IMR-90 (cell line): Measurements from ENCODE around the gene FGF9. TPM values are rescaled to one million over a fixed set of nuclear protein-coding genes. Genes with fewer than 3 reads are reported as not detected.

Source experiments
- ATAC-seq: fragments of 200-7000 bp; cut with Tn5 transposase; 2 replicates; pipeline ENCODE4 v1.9.1; 2020; ENCODE audit warnings: low read depth, mild to moderate bottlenecking, moderate library complexity
- BruUV-seq: library from RNA; stranded (reverse); fragments of 400-500 nt; replicated peaks from 2 replicates; lab custom pipeline; 2021; lab: Mats Ljungman, UMichigan
- CTCF ChIA-PET: fragments of 300-600 bp; formaldehyde crosslinking; extraction: SDS; loops from one replicate; lab custom pipeline; 2021; ENCODE audit warnings: antibody characterized with exemption; lab: Yijun Ruan, JAX
- POLR2A ChIA-PET: fragments of 300-600 bp; sonication (Branson Sonifier 250); formaldehyde crosslinking; loops from one replicate; lab custom pipeline; 2022; ENCODE audit warnings: antibody characterized with exemption; ENCODE audit not compliant: unreplicated experiment; lab: Charles Lee
- DNase-seq: peaks from one replicate; pipeline ENCODE4 v3.0.0; 2013
- H2AFZ ChIP-seq: replicated peaks from 2 replicates; pipeline ENCODE3; 2013; ENCODE audit warnings: low read length, mild to moderate bottlenecking; ENCODE audit not compliant: poor library complexity
- H2AK5ac ChIP-seq: 2 replicates; pipeline ENCODE4 v1.6.1; 2013; ENCODE audit warnings: low read depth, low read length, inconsistent platforms
- H2AK9ac ChIP-seq: replicated peaks from 2 replicates; pipeline ENCODE3; 2013; ENCODE audit warnings: mild to moderate bottlenecking, low read depth, low read length, moderate library complexity; ENCODE audit not compliant: poor library complexity
- H2BK120ac ChIP-seq: 2 replicates; pipeline ENCODE4 v1.6.1; 2013; ENCODE audit warnings: low read depth, low read length, inconsistent platforms
- H2BK15ac ChIP-seq: 3 replicates; pipeline ENCODE4 v1.6.1; 2013; ENCODE audit warnings: low read depth, low read length, inconsistent platforms
- H2BK20ac ChIP-seq: 2 replicates; pipeline ENCODE4 v1.6.1; 2013; ENCODE audit warnings: low read depth, mild to moderate bottlenecking, inconsistent platforms, low read length, moderate library complexity
- H2BK5ac ChIP-seq: 2 replicates; pipeline ENCODE4 v1.6.1; 2013; ENCODE audit warnings: mild to moderate bottlenecking, low read depth, low read length, inconsistent platforms; ENCODE audit not compliant: poor library complexity, severe bottlenecking
- H3K14ac ChIP-seq: replicated peaks from 2 replicates; pipeline ENCODE4 v1.6.1; 2013; ENCODE audit warnings: low read depth, low read length, inconsistent platforms
- H3K18ac ChIP-seq: 2 replicates; pipeline ENCODE4 v1.6.1; 2013; ENCODE audit warnings: low read depth, low read length, control low read depth
- H3K23ac ChIP-seq: 2 replicates; pipeline ENCODE4 v1.6.1; 2013; ENCODE audit warnings: low read depth, low read length, inconsistent platforms
- H3K27ac ChIP-seq: 2 replicates; pipeline ENCODE4 v1.5.1; 2013; ENCODE audit warnings: mild to moderate bottlenecking, control low read depth, low read length; ENCODE audit not compliant: insufficient read depth
- H3K27me3 ChIP-seq: 2 replicates; pipeline ENCODE4 v1.6.1; 2013; ENCODE audit warnings: low read length; ENCODE audit not compliant: control insufficient read depth, insufficient read depth
- H3K36me3 ChIP-seq: 2 replicates; pipeline ENCODE4 v1.6.1; 2013; ENCODE audit warnings: low read length, mixed read lengths; ENCODE audit not compliant: control insufficient read depth, insufficient read depth
- H3K4ac ChIP-seq: 2 replicates; pipeline ENCODE4 v1.6.1; 2013; ENCODE audit warnings: low read depth, low read length, inconsistent platforms
- H3K4me1 ChIP-seq: 2 replicates; pipeline ENCODE4 v1.6.1; 2013; ENCODE audit warnings: low read length, mixed read lengths; ENCODE audit not compliant: control insufficient read depth, insufficient read depth
- H3K4me2 ChIP-seq: 2 replicates; pipeline ENCODE4 v1.6.1; 2013; ENCODE audit warnings: low read depth, mild to moderate bottlenecking, control low read depth, low read length, moderate library complexity
- H3K4me3 ChIP-seq: 2 replicates; pipeline ENCODE4 v1.5.1; 2013; ENCODE audit warnings: low read depth, mild to moderate bottlenecking, control low read depth, low read length, moderate library complexity; ENCODE audit not compliant: insufficient read depth
- H3K56ac ChIP-seq: 2 replicates; pipeline ENCODE4 v1.6.1; 2013; ENCODE audit warnings: low read length, inconsistent platforms; ENCODE audit not compliant: insufficient read depth; ENCODE audit errors: extremely low read depth
- H3K79me1 ChIP-seq, 2 experiments: 2 replicates each; pipeline ENCODE4 v1.6.1; 2013; ENCODE audit warnings: low read length in 2 of 2, inconsistent platforms in 1 of 2, low read depth in 1 of 2
- H3K9ac ChIP-seq: 2 replicates; pipeline ENCODE4 v1.6.1; 2013; ENCODE audit warnings: low read depth, low read length, control low read depth
- H3K9me1 ChIP-seq: 2 replicates; pipeline ENCODE4 v1.6.1; 2013; ENCODE audit warnings: low read length, inconsistent platforms; ENCODE audit not compliant: insufficient read depth
- H3K9me3 ChIP-seq: 2 replicates; pipeline ENCODE4 v1.6.1; 2013; ENCODE audit warnings: low read length; ENCODE audit not compliant: control insufficient read depth, insufficient read depth
- H4K20me1 ChIP-seq: 2 replicates; pipeline ENCODE4 v1.6.1; 2013; ENCODE audit warnings: low read length, inconsistent platforms; ENCODE audit not compliant: insufficient read depth
- H4K5ac ChIP-seq: 2 replicates; pipeline ENCODE4 v1.6.1; 2013; ENCODE audit warnings: mild to moderate bottlenecking, low read depth, low read length, control low read depth
- H4K8ac ChIP-seq, 2 experiments: 2 replicates each; pipeline ENCODE4 v1.6.1; 2013; ENCODE audit warnings: low read depth in 2 of 2, low read length in 2 of 2, control low read depth in 1 of 2, inconsistent platforms in 1 of 2
- H4K91ac ChIP-seq: 2 replicates; pipeline ENCODE4 v1.6.1; 2013; ENCODE audit warnings: low read depth, low read length, inconsistent platforms; ENCODE audit not compliant: insufficient read depth
- CEBPB ChIP-seq: IDR thresholded peaks from 2 replicates; pipeline ENCODE4 v1.6.1; 2012; ENCODE audit warnings: low read depth, low read length, improper control_type of control experiment
- CHD1 ChIP-seq: IDR thresholded peaks from 2 replicates; pipeline ENCODE4 v1.6.1; 2012; ENCODE audit warnings: low read depth, low read length, improper control_type of control experiment
- FOS ChIP-seq: fragments of 150-350 bp; IDR thresholded peaks from 2 replicates; pipeline ENCODE4 v1.6.1; 2016; ENCODE audit warnings: low read depth, low read length
- MAFK ChIP-seq: IDR thresholded peaks from 2 replicates; pipeline ENCODE4 v1.6.1; 2012; ENCODE audit warnings: low read depth, low read length, improper control_type of control experiment
- RAD21 ChIP-seq: IDR thresholded peaks from 2 replicates; pipeline ENCODE4 v1.6.1; 2012; ENCODE audit warnings: low read length, improper control_type of control experiment
- WGBS, 2 experiments: methylation state at CpG; one replicate each; pipeline versions ENCODE4 v1.1.5 to v1.1.7; 2013; ENCODE audit warnings: missing lambda C conversion rate in 2 of 2; ENCODE audit not compliant: insufficient read length in 1 of 2; ENCODE audit errors: extremely low coverage in 2 of 2; 5-methylcytosine and 5-hydroxymethylcytosine counted together
- dilution Hi-C: fragments of 300-500 bp; cut with HindIII; formaldehyde crosslinking; loops from one replicate; pipeline ENCODE4 v1.14.3; 2018; ENCODE audit warnings: low sequenced_read_pairs; ENCODE audit not compliant: unreplicated experiment
- in situ Hi-C: fragments of 300-500 bp; cut with MboI; formaldehyde crosslinking; loops from 3 replicates; pipeline ENCODE4 v1.14.3; 2019; ENCODE audit warnings: low sequenced_read_pairs, inconsistent platforms, mixed read lengths
- intact Hi-C: fragments of 100-400 bp; cut with micrococcal nuclease; formaldehyde crosslinking; loops from 2 replicates; pipeline ENCODE4 v1.10.0; 2022
- polyA plus RNA-seq, 3 experiments: library from polyadenylated mRNA; depleted of rRNA; stranded (reverse); fragments of >200 nt; gene quantifications; 2 replicates each; pipeline ENCODE4 v1.2.3, GENCODE V29; 2012; ENCODE audit warnings: low replicate concordance in 1 of 3
- total RNA-seq: library from RNA; depleted of rRNA; stranded (reverse); fragments of >200 nt; gene quantifications from 2 replicates; pipeline ENCODE4 v1.2.3, GENCODE V29; 2012
- TF ChIP-seq, protein P1 (sequence below): fragments of 150-350 bp; IDR thresholded peaks from 2 replicates; pipeline ENCODE4 v1.6.1; 2017; ENCODE audit warnings: mild to moderate bottlenecking, antibody characterized with exemption, low read length, low read depth
- TF ChIP-seq, protein P2 (sequence below): fragments of 150-350 bp; IDR thresholded peaks from 2 replicates; pipeline ENCODE4 v1.6.1; 2016; ENCODE audit warnings: low read depth, mild to moderate bottlenecking, low read length, moderate library complexity, borderline replicate concordance
- TF ChIP-seq, protein P3 (sequence below): conservative IDR thresholded peaks from 2 replicates; pipeline ENCODE4 v1.5.1; 2012; ENCODE audit warnings: mild to moderate bottlenecking, low read depth, low read length, improper control_type of control experiment

FGF9 gene
- total and polyA plus RNA-seq, 2 of the 4 experiments (the other 2 are of a cell fraction) = under 0.01 to 0.05 TPM

DNA sequence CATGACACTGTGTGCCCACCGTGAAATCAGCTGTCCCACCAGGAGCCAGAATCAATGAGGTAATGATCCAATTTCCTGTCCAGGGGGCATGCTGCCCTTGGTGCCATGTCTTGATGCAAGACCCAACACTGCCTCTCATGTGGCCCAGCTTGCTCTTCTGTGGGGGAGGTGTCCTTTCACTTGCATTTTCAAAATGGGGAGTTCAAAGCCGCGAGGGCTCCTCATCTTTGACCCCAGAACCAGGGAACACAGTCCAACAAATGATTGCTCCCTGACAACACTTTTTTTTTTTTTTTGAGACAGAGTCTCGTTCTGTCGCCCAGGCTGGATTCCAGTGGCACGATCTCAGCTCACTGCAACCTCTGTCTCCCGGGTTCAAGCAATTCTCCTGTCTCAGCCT is 64.1 kb downstream of the FGF9 start:
- no peaks in the 10 kb centered on the region for H3K79me1 ChIP-seq
- no peak overlapping the region for H2BK120ac ChIP-seq
- ChIA-PET CTCF (no interaction called here), POLR2A (no interaction called here)
- H2BK5ac ChIP-seq = no peak overlapping the region
- H3K4ac ChIP-seq = no peak overlapping the region
- 92% methylated on average over 4 of the region's 7 CpGs; no CpG with 5 or more reads in 1 of the 2 experiments for WGBS, 2 experiments
- H2BK15ac ChIP-seq = no peak overlapping the region
- H3K18ac ChIP-seq = no peak overlapping the region
- H3K4me3 ChIP-seq = no peak overlapping the region
- H3K56ac ChIP-seq = no peak overlapping the region
- H2BK20ac ChIP-seq = no peak overlapping the region
- H2AFZ ChIP-seq = no peak overlapping the region
- H3K9me1 ChIP-seq = no peaks in the 10 kb centered on the region; the same call in 1 of the 2 replicates
- peaks cover 10% of the 10 kb centered on the region for H3K27me3 ChIP-seq
- H4K20me1 ChIP-seq = no peaks in the 10 kb centered on the region
- DNase-seq (no peak), ATAC-seq (no peak)
- in situ Hi-C loops (no loop called here), dilution Hi-C loops (no loop called here), intact Hi-C loops (no loop called here)
- H3K4me1 ChIP-seq = peaks cover 12% of the 10 kb centered on the region
- BruUV-seq = no TSS peak
- no peak overlapping the region for H4K5ac ChIP-seq
- no peak overlapping the region for H3K4me2 ChIP-seq
- no peak overlapping the region for H3K23ac ChIP-seq
- H3K36me3 ChIP-seq = no peaks in the 10 kb centered on the region
- H4K8ac ChIP-seq = no peak overlapping the region
- H3K9ac ChIP-seq = no peak overlapping the region
- TF ChIP-seq, protein P1, sequence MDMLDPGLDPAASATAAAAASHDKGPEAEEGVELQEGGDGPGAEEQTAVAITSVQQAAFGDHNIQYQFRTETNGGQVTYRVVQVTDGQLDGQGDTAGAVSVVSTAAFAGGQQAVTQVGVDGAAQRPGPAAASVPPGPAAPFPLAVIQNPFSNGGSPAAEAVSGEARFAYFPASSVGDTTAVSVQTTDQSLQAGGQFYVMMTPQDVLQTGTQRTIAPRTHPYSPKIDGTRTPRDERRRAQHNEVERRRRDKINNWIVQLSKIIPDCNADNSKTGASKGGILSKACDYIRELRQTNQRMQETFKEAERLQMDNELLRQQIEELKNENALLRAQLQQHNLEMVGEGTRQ = no peak
- no peak for TF ChIP-seq CHD1
- no peak for TF ChIP-seq RAD21
- TF ChIP-seq CEBPB = no peak
- TF ChIP-seq, protein P2, sequence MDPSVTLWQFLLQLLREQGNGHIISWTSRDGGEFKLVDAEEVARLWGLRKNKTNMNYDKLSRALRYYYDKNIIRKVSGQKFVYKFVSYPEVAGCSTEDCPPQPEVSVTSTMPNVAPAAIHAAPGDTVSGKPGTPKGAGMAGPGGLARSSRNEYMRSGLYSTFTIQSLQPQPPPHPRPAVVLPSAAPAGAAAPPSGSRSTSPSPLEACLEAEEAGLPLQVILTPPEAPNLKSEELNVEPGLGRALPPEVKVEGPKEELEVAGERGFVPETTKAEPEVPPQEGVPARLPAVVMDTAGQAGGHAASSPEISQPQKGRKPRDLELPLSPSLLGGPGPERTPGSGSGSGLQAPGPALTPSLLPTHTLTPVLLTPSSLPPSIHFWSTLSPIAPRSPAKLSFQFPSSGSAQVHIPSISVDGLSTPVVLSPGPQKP = no peak
- TF ChIP-seq MAFK = no peak
- no peak for TF ChIP-seq FOS
- TF ChIP-seq, protein P3, sequence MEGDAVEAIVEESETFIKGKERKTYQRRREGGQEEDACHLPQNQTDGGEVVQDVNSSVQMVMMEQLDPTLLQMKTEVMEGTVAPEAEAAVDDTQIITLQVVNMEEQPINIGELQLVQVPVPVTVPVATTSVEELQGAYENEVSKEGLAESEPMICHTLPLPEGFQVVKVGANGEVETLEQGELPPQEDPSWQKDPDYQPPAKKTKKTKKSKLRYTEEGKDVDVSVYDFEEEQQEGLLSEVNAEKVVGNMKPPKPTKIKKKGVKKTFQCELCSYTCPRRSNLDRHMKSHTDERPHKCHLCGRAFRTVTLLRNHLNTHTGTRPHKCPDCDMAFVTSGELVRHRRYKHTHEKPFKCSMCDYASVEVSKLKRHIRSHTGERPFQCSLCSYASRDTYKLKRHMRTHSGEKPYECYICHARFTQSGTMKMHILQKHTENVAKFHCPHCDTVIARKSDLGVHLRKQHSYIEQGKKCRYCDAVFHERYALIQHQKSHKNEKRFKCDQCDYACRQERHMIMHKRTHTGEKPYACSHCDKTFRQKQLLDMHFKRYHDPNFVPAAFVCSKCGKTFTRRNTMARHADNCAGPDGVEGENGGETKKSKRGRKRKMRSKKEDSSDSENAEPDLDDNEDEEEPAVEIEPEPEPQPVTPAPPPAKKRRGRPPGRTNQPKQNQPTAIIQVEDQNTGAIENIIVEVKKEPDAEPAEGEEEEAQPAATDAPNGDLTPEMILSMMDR = no peak
- no peak overlapping the region for H3K14ac ChIP-seq
- H3K9me3 ChIP-seq = peaks cover 2% of the 10 kb centered on the region; the same call in 1 of the 2 replicates
- no peak overlapping the region for H3K27ac ChIP-seq
- H2AK5ac ChIP-seq = no peak overlapping the region
- no peak overlapping the region for H2AK9ac ChIP-seq
- H4K91ac ChIP-seq = no peak overlapping the region
